ENCODE results near the gene KIFC3.

- TF ChIP-seq CTCF (IDR thresholded peaks at IDR 0.05) (no peak), POLR2A (IDR thresholded peaks at IDR 0.05) (no peak)
These were observed 5.1 kb downstream of the KIFC3 start for GRCh38 chr16:57797216-57797525.
